NCI-H82 treated with DMSO at 0.1 percent for 48 hours (cell line): ENCODE results near the gene CTNS.
"Not testable (repeated sequence)": the region's sequence is repeated elsewhere in the genome, so short reads cannot be mapped to it uniquely, and the experiment has no call there.

ENCODE experiments used
- DNase-seq: peaks from one replicate; lab custom pipeline; 2025; ENCODE audit not compliant: unreplicated experiment; lab: John Stamatoyannopoulos, UW

The CTNS gene

GRCh38 chr17:3681565-3681964, 45.0 kb downstream of the CTNS start:
- DNase-seq = no peak

DNA sequence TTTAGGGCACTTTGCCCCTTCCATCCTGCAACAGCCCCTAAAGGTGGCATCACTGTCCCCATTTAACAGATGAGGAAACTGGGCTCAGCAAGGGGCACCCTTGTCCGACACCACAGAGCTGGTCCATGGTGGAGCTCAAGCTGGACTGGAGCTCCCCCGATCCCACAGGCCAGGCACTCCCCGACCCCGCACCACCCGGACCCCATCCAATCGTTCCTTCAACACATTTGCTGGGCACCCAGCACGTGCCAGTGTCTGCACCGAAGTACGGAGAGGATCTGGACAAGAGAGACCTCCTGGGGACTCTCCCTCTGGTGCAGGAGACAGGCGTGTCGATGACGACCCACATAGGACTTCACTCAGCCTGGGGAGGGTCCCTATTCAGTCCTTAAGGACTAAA, 45.5 kb downstream of the CTNS start:
- no peak for DNase-seq

- no peak for DNase-seq
Measured at GRCh38 chr17:3683054-3683511, 46.5 kb downstream of the CTNS start.

- no peak for DNase-seq
Measured at GRCh38 chr17:3685174-3685573, 48.6 kb downstream of the CTNS start.

- DNase-seq = no peak
Measured at GRCh38 chr17:3688027-3688553, 51.5 kb downstream of the CTNS start.

DNA sequence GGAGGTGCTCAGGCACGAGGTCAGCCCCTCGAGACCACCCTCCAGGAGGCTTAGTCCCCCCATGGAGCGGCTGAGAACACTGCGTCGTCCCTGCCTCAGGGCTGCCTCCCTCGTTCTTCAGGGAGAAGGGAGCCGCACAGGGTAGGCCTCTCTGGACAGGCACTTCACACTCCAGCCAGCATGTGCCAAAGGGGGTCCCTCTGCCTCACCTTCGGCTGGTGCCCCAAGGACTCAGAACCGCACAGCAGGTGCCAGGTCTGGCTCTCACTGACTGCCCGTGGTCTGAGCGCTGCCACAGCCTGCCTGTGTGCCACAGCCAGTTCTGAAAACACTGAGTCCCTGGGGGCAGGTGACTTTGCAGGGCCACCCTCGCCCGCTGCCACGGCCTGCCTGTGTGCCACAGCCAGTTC, 52.3 kb downstream of the CTNS start:
- no peak for DNase-seq

DNA sequence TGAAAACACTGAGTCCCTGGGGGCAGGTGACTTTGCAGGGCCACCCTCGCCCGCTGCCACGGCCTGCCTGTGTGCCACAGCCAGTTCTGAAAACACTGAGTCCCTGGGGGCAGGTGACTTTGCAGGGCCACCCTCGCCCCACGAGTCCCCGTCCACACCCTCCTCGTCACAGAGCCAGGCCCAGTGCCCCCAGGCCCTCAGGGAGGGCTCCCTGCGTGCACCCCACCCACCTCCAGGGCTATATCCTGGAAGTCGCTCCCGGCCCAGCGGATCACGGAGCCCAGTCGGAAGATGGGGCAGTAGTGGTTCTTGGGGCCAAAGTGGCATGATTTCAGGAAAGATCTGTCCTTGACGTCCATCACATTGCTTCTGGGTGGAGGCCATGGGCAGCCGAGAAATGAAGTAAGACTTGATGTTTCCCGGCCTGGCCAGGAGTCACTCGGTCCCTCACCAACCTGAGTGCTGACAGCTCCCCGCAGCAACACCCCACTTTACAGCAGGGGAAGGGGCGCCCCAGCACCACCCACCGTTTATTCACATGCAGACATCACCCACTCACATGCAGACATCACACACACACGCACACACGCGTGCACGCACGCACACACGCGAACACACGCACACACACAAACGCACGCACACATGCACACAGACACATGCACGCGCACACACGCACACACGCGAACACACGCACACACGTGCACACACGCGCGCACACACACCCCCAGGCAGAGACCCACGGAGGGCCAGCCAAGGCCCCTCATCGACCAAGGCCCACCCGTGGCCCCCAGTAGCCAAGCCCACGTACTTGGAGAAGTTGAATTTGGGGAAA, 52.9 kb downstream of the CTNS start:
- DNase-seq = no peak

- no peak for DNase-seq
Measured at GRCh38 chr17:3690094-3690715, 53.6 kb downstream of the CTNS start.

DNA sequence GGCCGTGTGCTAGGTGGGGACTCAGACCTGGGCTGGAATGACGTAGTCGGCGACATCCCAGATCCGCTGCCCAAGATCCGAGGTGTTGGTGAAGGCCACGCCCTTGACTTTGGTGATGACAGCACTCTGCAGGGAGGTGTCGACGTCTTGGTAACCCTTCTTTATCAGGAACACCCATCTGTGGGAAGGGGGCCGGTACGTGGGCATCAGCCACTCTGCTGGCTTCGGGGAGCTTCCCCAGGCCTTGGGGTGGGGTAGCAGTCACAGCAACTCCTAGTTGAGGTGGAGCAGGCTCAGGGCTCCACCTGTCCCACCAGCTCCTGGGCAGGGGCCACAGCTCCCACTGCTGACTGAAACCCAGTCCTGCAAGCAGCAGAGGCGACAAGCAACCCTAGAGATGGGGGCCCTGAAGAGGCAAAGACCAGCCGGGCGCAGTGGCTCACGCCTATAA, 55.1 kb downstream of the CTNS start:
- no peak for DNase-seq

DNA sequence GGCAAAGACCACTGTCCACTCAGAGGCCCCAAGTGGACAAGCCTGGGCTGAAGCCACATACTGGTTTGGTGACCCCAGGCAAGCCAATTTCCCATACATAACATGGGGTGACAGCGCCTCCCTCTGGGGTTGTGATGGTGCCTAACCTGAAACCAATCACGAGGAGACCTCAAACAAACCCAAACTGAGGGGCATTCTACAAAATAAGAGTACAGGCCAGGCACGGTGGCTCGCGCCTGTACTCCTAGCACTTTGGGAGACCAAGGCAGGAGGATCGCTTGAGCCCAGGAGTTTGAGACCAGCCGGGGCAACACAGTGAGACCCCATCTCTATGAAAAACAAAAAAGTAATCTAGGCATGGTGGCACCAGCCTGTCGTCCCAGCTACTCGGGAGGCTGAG, 55.8 kb downstream of the CTNS start:
- DNase-seq = no peak

GRCh38 chr17:3693141-3693540, 56.6 kb downstream of the CTNS start:
- DNase-seq = no peak

- DNase-seq = no peak
Measured at GRCh38 chr17:3693829-3694231, 57.3 kb downstream of the CTNS start.

DNA sequence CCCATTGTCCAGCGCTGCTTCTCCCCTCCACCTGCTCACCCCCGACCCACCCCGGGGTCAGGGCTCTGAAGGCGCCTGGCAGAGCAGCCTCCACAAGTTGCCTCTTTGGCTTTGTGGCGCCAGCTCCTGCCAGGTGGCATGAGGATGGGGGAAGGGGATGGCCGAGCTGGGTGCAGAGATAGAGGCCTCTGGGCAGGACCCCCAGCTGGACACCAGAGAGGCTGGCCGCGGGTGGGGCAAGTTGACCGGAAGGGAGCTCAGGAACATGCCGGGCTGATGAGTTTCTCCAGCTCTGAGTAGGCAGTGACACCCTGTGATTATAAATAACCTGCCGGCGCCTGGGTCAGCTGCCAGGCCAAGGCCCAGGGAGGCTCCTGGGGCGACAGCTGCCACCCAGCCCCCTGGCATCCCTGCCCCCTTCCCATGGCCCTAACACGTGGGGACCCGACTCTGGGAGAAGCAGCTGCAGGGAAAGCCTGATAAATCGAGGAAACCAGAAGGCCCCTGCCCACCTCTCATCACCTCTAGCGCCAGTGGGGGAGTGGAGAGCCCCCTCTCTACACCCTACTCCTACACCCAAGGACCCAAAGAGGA, 58.7 kb downstream of the CTNS start:
- no peak for DNase-seq

GRCh38 chr17:3695723-3696411, 59.3 kb downstream of the CTNS start, which contains the start of gene P2RX5:
TSS of gene P2RX5 (minus strand) at chr17:3696155. CDS start at chr17:3696005, 150 bp downstream.
- no peak for DNase-seq

GRCh38 chr17:3697103-3697476, 60.5 kb downstream of the CTNS start:
- no peak for DNase-seq

GRCh38 chr17:3698139-3698538, 61.6 kb downstream of the CTNS start:
- no peak for DNase-seq

DNA sequence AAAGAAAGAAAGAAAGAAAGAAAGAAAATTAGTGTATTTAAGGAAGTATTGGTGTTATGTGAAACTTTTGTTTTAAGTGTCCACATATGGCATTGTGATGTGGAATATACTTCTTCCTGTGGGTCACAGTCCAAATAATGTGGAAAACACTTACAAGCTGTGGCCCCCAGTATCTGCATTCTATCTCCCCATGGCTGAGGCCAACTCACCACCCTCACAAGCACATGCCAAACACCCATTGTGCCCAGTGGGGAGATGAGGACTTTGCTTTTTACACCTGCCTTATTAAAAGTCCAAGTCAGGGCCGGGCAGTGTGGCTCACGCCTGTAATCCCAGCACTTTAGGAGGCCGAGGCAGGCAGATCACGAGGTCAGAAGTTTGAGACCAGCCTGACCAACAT, 63.4 kb downstream of the CTNS start:
- no peak for DNase-seq

DNA sequence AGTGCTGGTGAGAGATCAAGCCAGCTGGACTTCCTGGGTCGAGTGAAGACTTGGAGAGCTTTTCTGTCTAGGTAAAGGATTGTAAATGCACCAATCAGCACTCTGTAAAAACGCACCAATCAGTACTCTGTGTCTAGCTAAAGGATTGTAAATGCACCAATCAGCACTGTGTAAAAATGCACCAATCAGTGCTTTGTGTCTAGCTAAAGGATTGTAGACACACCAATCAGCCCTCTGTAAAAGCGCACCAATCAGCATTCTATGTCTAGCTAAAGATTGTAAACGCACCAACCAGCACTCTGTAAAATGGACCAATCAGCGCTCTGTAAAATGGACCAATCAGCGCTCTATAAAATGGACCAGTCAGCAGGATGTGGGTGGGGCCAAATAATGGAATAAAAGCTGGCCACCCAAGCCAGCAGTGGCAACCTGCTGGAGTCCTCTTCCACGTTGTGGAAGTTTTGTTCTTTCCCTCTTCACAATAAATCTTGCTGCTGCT, 65.5 kb downstream of the CTNS start:
- not testable (repeated sequence) for DNase-seq

DNA sequence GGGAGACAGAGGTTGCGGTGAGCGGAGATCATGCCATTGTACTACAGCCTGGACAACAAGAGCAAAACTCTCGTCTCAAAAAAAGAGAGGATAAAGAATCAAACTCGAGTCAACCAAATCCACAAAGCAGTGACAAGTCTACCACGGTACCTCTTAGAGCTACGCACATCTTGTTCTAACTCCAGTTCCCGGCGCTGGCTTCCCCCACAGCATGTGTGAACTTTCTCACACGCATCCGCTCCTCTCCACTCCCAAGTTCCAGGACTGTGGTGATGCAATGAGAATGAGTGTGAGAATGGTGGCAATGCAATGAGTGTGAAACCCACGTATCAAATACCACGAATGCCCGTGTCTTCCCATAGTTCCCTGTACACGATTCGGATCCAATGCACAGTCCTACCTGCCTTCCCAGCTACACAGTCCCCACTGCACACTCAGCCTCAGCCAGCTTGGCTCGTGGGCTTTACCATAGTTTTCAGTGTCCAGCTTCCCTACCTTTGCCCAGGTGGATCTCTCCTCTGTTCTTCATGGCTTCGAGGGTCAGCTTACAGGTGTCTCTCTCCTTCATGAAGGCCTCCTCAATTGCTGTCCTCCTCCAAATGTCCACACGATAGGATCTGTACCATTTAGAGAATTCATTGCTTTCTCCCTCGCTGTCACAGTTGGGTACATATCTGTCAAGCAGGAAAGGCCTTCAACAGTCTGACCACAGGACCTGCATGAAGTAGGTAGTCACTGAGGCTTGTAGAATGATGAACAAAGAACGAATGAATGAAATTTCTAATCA, 68.6 kb downstream of the CTNS start:
- no peak for DNase-seq

GRCh38 chr17:3705718-3705984, 69.1 kb downstream of the CTNS start:
- not testable (repeated sequence) for DNase-seq
